GM18867 (cell line): Measurements from ENCODE around the gene TBX6.

Experiments
- ATAC-seq: cut with Tn5 transposase; IDR thresholded peaks from one replicate; pipeline ENCODE4 v1.9.1; 2021; ENCODE audit warnings: mild to moderate bottlenecking, moderate library complexity; ENCODE audit not compliant: unreplicated experiment

The TBX6 gene

DNA sequence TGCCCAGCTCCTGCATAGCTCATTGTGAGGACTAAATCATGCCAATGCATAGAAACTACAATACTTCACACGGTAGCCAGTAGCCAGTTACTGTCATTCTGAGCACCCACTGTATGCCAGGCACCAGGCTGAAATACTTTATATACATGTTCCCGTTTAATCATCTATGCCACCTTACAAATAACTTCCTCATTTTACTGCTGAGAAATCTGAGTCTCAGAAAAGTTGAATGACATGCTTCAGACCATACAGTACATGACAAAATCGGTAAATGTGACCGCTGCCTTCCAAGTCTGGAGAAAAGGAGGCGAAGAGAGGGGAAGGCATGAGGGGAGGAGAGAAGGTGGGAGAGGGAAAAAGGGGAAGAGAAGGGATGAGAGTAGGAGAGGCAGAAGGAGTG lies 51.5 kb downstream of the TBX6 start:
- ATAC-seq = no peak
